ENCODE measurements around the gene GSN. TPM values are rescaled to one million over a fixed set of nuclear protein-coding genes. Genes with fewer than 3 reads are reported as not detected.
A peak's percentile ranks its signal among the peaks of the same experiment; 100 is the strongest.

GSN gene
- total and polyA plus RNA-seq, 9 of the 15 experiments (the other 6 are each of a cell fraction or from before 2014, with no cell fraction given) = 0.39 to 16.6 (median 8.2) TPM

- TF ChIP-seq ZNF639 (CRISPR knock-in tag; conservative IDR thresholded peaks at IDR 0.05 in 1 of 2, IDR thresholded peaks at IDR 0.05 in 1 of 2) (no peak), CEBPB (tag; IDR thresholded peaks at IDR 0.05) (peak; percentile 22; the same call in 1 of the 2 replicates)
Observed at GRCh38 chr9:121367306-121368137, 99.6 kb downstream of the GSN start (continued).

- Histone ChIP-seq H3K27me3 (ENCODE audit: control insufficient read depth in 2 of 2, insufficient read depth in 2 of 2, low read length in 2 of 2) (no peaks in the 10 kb centered on the region), H3K36me3 (ENCODE audit: control insufficient read depth, insufficient read depth, low read length) (peaks cover 7% of the 10 kb centered on the region; the same call in 1 of the 3 replicates), H3K27ac (ENCODE audit: extremely low read depth, low read depth, low read length) (no peak overlapping the region), H3K9me1 (ENCODE audit: control insufficient read depth, insufficient read depth, low read length) (no peaks in the 10 kb centered on the region), H4K20me1 (replicated peaks; ENCODE audit: control insufficient read depth, insufficient read depth, low read length) (no peaks in the 10 kb centered on the region), H3K79me2 (ENCODE audit: control insufficient read depth, insufficient read depth, low read length) (peaks cover 67% of the 10 kb centered on the region), H3K9ac (ENCODE audit: insufficient read depth in 1 of 2, low read depth in 2 of 2, low read length in 2 of 2) (no peak overlapping the region), H3K4me3 (no peak overlapping the region; the same call in 1 of the 2 replicates), H3K4me2 (ENCODE audit: insufficient read depth, low read length) (no peak overlapping the region), H3K9me3 (replicated peaks; ENCODE audit: control insufficient read depth, insufficient read depth, low read depth, low read length) (no peaks in the 10 kb centered on the region), H3K4me1 (replicated peaks in 1 of 2; ENCODE audit: control insufficient read depth in 2 of 2, insufficient read depth in 2 of 2, low read length in 2 of 2) (peaks cover 18 to 29% of the 10 kb centered on the region in 2 experiments), H2AFZ (ENCODE audit: low read depth, low read length) (no peak overlapping the region)
- BruUV-seq (replicated peaks) = TSS peak; percentile 29
- no peak for ATAC-seq
- POLR2A ChIA-PET = interaction anchor here (0.8 kb wide), 1 partner anchor 17 kb away, joined by 3 read pairs; no protein-coding TSS in a partner anchor
- in situ Hi-C loops (cut with MboI) (no loop called here), intact Hi-C loops (cut with micrococcal nuclease) (no loop called here)
- CTCF ChIA-PET (ENCODE audit: low intra/inter-chr PET ratio) = no interaction called here
- 62% methylated on average over 1 of the region's 1 CpG for WGBS (ENCODE audit: insufficient coverage, low coverage, missing lambda C conversion rate)
- FAIRE-seq = no peak
- DNase-seq (ENCODE audit: extremely low read depth in 1 of 4, low spot score in 3 of 4) = no peak
- TF ChIP-seq C11orf30 (IDR thresholded peaks at IDR 0.05; ENCODE audit: low read depth) (0 out of 2 replicates have a peak, but pooled peaks have one; percentile 20), CCAR2 (IDR thresholded peaks at IDR 0.05; ENCODE audit: low read depth, low read length) (no peak), HDAC3 (IDR thresholded peaks at IDR 0.05; ENCODE audit: borderline replicate concordance, partially characterized antibody) (no peak), ZNF316 (IDR thresholded peaks at IDR 0.05) (peak; percentile 46; the same call in 1 of the 2 replicates)
Observed at GRCh38 chr9:121368138-121368522, 100.2 kb downstream of the GSN start.

All from K562 (cell line).